ENCODE measurements around the gene POU2F2.

GRCh38 chr19:42126574-42126973 lies 5.7 kb downstream of the POU2F2 start:
- TF ChIP-seq CREB5 (CRISPR knock-in tag; IDR thresholded peaks at IDR 0.05; ENCODE audit: low read depth) (no peak), OSR1 (CRISPR knock-in tag; IDR thresholded peaks at IDR 0.05) (no peak), GLIS3 (CRISPR knock-in tag; IDR thresholded peaks at IDR 0.05) (no peak), PATZ1 (CRISPR knock-in tag; IDR thresholded peaks at IDR 0.05; ENCODE audit: borderline replicate concordance) (no peak)
